ENCODE results near the gene ARFGEF2. TPM values are rescaled to one million over a fixed set of nuclear protein-coding genes. Genes with fewer than 3 reads are reported as not detected.

Gene ARFGEF2
- total and polyA plus RNA-seq, 2 of the 8 experiments (the other 6 are each of a cell fraction or from before 2014, with no cell fraction given), result 8.1 to 21.8 TPM

DNA sequence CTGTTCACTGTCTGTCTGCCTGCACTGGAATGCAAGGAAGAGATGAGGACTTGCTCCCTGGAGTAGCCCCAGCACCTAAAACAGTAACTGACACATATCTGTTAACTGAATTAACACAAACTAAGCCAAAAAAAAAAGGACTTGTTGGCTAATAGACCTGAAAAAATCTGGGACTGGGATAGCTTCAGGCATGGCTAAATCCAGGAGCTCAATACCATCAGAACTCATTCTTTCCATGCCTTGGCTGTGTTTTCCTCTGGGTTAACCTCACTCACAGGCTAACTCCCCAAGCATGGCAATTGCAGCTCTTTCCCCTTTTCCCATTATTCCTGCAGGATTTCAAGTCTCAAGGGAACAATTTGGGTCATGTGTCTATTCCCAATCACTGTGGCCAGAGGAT lies 21.6 kb upstream of the ARFGEF2 start:
- Histone ChIP-seq H3K4me1 (replicated peaks in 1 of 4; ENCODE audit: control insufficient read depth in 3 of 4, insufficient read depth in 4 of 4, low read length in 3 of 4) (peaks cover 0 to 3% (median 3%) of the 10 kb centered on the region in 4 experiments; a peak in 3 of 7 replicates), H3K36me3 (ENCODE audit: control insufficient read depth in 2 of 4, insufficient read depth in 4 of 4, low read length in 3 of 4) (no peaks in the 10 kb centered on the region), H2AFZ (ENCODE audit: low read length) (no peak overlapping the region), H3K23me2 (ENCODE audit: low read depth, low read length) (no peaks in the 10 kb centered on the region), H4K8ac (ENCODE audit: extremely low read depth, insufficient read depth, low read length) (no peak overlapping the region), H3K9me3 (ENCODE audit: insufficient read depth in 2 of 2, low read depth in 1 of 2, low read length in 1 of 2) (no peaks in the 10 kb centered on the region), H3K4me3 (ENCODE audit: extremely low read depth in 1 of 4, insufficient read depth in 2 of 4, low read depth in 3 of 4, low read length in 4 of 4) (no peak overlapping the region), H2BK5ac (ENCODE audit: low read depth, low read length) (no peak overlapping the region), H3K79me2 (ENCODE audit: control insufficient read depth in 1 of 2, insufficient read depth in 2 of 2, low read length in 2 of 2) (no peaks in the 10 kb centered on the region), H3K27me3 (replicated peaks in 1 of 4; ENCODE audit: control insufficient read depth in 3 of 4, extremely low read depth in 1 of 4, insufficient read depth in 3 of 4, low read length in 3 of 4) (no peaks in the 10 kb centered on the region; a peak in 1 of 7 replicates), H4K91ac (replicated peaks; ENCODE audit: insufficient read length, low read length) (no peak overlapping the region), H2BK15ac (ENCODE audit: low read length) (no peak overlapping the region), H2BK12ac (ENCODE audit: low read depth, low read length) (no peak overlapping the region), H4K5ac (ENCODE audit: insufficient read length, low read depth, low read length) (no peak overlapping the region), H3K56ac (replicated peaks; ENCODE audit: insufficient read length, low read depth, low read length) (no peak overlapping the region), H3K23ac (ENCODE audit: insufficient read length) (no peak overlapping the region), H3K79me1 (ENCODE audit: low read depth, low read length) (no peaks in the 10 kb centered on the region), H3K18ac (ENCODE audit: extremely low read depth, low read length) (no peak overlapping the region), H3K14ac (ENCODE audit: insufficient read length) (no peak overlapping the region), H4K20me1 (replicated peaks in 1 of 2; ENCODE audit: control insufficient read depth in 1 of 2, insufficient read depth in 2 of 2, low read length in 2 of 2) (no peaks in the 10 kb centered on the region), H3K4me2 (ENCODE audit: insufficient read depth in 1 of 2, low read depth in 2 of 2, low read length in 2 of 2) (no peak overlapping the region), H3K4ac (replicated peaks; ENCODE audit: insufficient read length, low read depth, low read length) (no peak overlapping the region), H2BK20ac (ENCODE audit: low read length) (no peak overlapping the region), H3K27ac (ENCODE audit: low read depth, low read length) (no peak overlapping the region), H2BK120ac (replicated peaks; ENCODE audit: low read depth, low read length) (no peak overlapping the region), H2AK5ac (ENCODE audit: low read depth, low read length) (no peak overlapping the region), H3K9ac (replicated peaks in 1 of 4; ENCODE audit: extremely low read depth in 1 of 4, low read depth in 3 of 4, low read length in 3 of 4) (no peak overlapping the region)
- POLR2A ChIA-PET (ENCODE audit: partially characterized antibody), result interaction anchor here (0.6 to 0.8 kb wide), 3 partner anchors 32 to 380 kb away, joined by 3 to 4 read pairs (median 4); no protein-coding TSS in a partner anchor
- DNase-seq (ENCODE audit: low read depth in 1 of 2, low spot score in 2 of 2), result no peak
- CTCF ChIA-PET (ENCODE audit: partially characterized antibody), result interaction anchor here (0.5 to 7.3 kb wide), 5 partner anchors 42 to 1064 kb away, joined by 3 to 67 read pairs (median 4); no protein-coding TSS in a partner anchor
- no peak for FAIRE-seq
- TF ChIP-seq SIRT6 (IDR thresholded peaks at IDR 0.05; ENCODE audit: low read length), result no peak
- no peak for TF ChIP-seq POU5F1 (IDR thresholded peaks at IDR 0.05; ENCODE audit: low read depth, low read length)
- TF ChIP-seq HDAC6 (IDR thresholded peaks at IDR 0.05; ENCODE audit: low read depth, low read length), result no peak
- TF ChIP-seq, protein P1, sequence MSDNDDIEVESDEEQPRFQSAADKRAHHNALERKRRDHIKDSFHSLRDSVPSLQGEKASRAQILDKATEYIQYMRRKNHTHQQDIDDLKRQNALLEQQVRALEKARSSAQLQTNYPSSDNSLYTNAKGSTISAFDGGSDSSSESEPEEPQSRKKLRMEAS (IDR thresholded peaks at IDR 0.05), result no peak
- TF ChIP-seq, protein P2, sequence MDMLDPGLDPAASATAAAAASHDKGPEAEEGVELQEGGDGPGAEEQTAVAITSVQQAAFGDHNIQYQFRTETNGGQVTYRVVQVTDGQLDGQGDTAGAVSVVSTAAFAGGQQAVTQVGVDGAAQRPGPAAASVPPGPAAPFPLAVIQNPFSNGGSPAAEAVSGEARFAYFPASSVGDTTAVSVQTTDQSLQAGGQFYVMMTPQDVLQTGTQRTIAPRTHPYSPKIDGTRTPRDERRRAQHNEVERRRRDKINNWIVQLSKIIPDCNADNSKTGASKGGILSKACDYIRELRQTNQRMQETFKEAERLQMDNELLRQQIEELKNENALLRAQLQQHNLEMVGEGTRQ (IDR thresholded peaks at IDR 0.05; ENCODE audit: low read length), result no peak
- TF ChIP-seq CREB1 (IDR thresholded peaks at IDR 0.05), result no peak
- no peak for TF ChIP-seq FOSL1 (IDR thresholded peaks at IDR 0.05; ENCODE audit: insufficient read depth, low read depth, low read length)
- TF ChIP-seq NANOG (IDR thresholded peaks at IDR 0.05; ENCODE audit: insufficient read depth, low read depth, low read length, poor library complexity, severe bottlenecking), result no peak
- TF ChIP-seq CBX8 (IDR thresholded peaks at IDR 0.05; ENCODE audit: borderline replicate concordance, low read depth, low read length), result no peak
- no peak for TF ChIP-seq NRF1 (IDR thresholded peaks at IDR 0.05; ENCODE audit: low read depth, low read length)

All from H1 (cell line).